B cell (primary cell): Measurements from ENCODE around the gene KRTAP20-4. TPM values are rescaled to one million over a fixed set of nuclear protein-coding genes. Genes with fewer than 3 reads are reported as not detected.

Source experiments
- ATAC-seq: fragments of 200-7000 bp; cut with Tn5 transposase; one replicate; pipeline ENCODE4 v1.10.0; 2021; ENCODE audit warnings: low read depth, mild to moderate bottlenecking, moderate number of reproducible peaks, moderate library complexity
- CTCF ChIA-PET: fragments of 350-600 bp; sonication (Branson Sonifier 250); formaldehyde crosslinking; loops from one replicate; lab custom pipeline; 2021; ENCODE audit warnings: antibody characterized with exemption, inconsistent platforms; lab: Charles Lee
- POLR2A ChIA-PET: fragments of 350-600 bp; sonication (Branson Sonifier 250); formaldehyde crosslinking; loops from one replicate; lab custom pipeline; 2021; ENCODE audit warnings: antibody characterized with exemption; lab: Charles Lee
- DNase-seq: peaks from one replicate; pipeline ENCODE4 v3.0.0; 2013
- H2AFZ ChIP-seq: 2 replicates; pipeline ENCODE4 v1.6.1; 2012; ENCODE audit warnings: mild to moderate bottlenecking, low read depth, low read length; ENCODE audit not compliant: insufficient read depth, poor library complexity, severe bottlenecking
- H3K27ac ChIP-seq, 2 donors: 1 replicate in 1 of 2; 2 replicates in 1 of 2; pipeline ENCODE4 v1.5.1; 2012 to 2013; ENCODE audit warnings: low read length in 2 of 2, mild to moderate bottlenecking in 2 of 2, moderate library complexity in 1 of 2
- H3K27me3 ChIP-seq, 4 experiments: fragments of 200-600 bp in 1 of 4; sonication (generic) in 1 of 4; replicated peaks in 1 of 4; 1 replicate in 2 of 4; 2 replicates in 2 of 4; pipeline versions ENCODE4 v1.6.1 to v1.7.0; 2013 to 2016; ENCODE audit warnings: low read length in 3 of 4, mild to moderate bottlenecking in 2 of 4, mixed read lengths in 1 of 4, moderate library complexity in 1 of 4; ENCODE audit not compliant: insufficient read depth in 4 of 4, control insufficient read depth in 3 of 4; ENCODE audit errors: control extremely low read depth in 1 of 4
- H3K36me3 ChIP-seq, 2 experiments: replicated peaks in 1 of 2; 1 replicate in 1 of 2; 2 replicates in 1 of 2; pipeline versions ENCODE4 v1.6.1 to v1.7.1; 2013; ENCODE audit warnings: low read length in 1 of 2; ENCODE audit not compliant: insufficient read depth in 2 of 2, control insufficient read depth in 1 of 2; ENCODE audit errors: control extremely low read depth in 1 of 2, extremely low read depth in 1 of 2
- H3K4me1 ChIP-seq, 2 donors: fragments of 200-600 bp in 1 of 2; sonication (generic) in 1 of 2; 1 replicate in 1 of 2; 2 replicates in 1 of 2; pipeline versions ENCODE4 v1.5.1 to v1.6.1; 2013 to 2017; ENCODE audit warnings: low read length in 2 of 2; ENCODE audit not compliant: control insufficient read depth in 2 of 2, insufficient read depth in 2 of 2
- H3K4me2 ChIP-seq: replicated peaks from 2 replicates; pipeline ENCODE3; 2012; ENCODE audit warnings: mild to moderate bottlenecking, low read depth, low read length; ENCODE audit not compliant: poor library complexity, severe bottlenecking
- H3K4me3 ChIP-seq, 5 experiments: fragments of 200-600 bp in 1 of 5; sonication (generic) in 1 of 5; 1 replicate in 3 of 5; 2 replicates in 2 of 5; pipeline versions ENCODE4 v1.5.1 to v1.7.0; 2011 to 2016; ENCODE audit warnings: low read length in 4 of 5, mild to moderate bottlenecking in 4 of 5, low read depth in 2 of 5, control low read depth in 1 of 5, moderate library complexity in 1 of 5; ENCODE audit not compliant: insufficient read depth in 1 of 5; ENCODE audit errors: control extremely low read depth in 1 of 5, extremely low read depth in 1 of 5
- H3K79me2 ChIP-seq: fragments of 200-600 bp; sonication (generic); one replicate; pipeline ENCODE4 v1.6.0; 2016; ENCODE audit warnings: low read length; ENCODE audit not compliant: control insufficient read depth, insufficient read depth
- H3K9ac ChIP-seq: fragments of 200-600 bp; sonication (generic); 2 replicates; pipeline ENCODE4 v1.6.1; 2017; ENCODE audit warnings: mild to moderate bottlenecking, low read length, moderate library complexity
- H3K9me3 ChIP-seq, 3 donors: one replicate each; pipeline versions ENCODE4 v1.6.1 to v1.7.1; 2013; ENCODE audit warnings: low read length in 2 of 3; ENCODE audit not compliant: control insufficient read depth in 2 of 3, insufficient read depth in 1 of 3; ENCODE audit errors: control extremely low read depth in 1 of 3
- H4K20me1 ChIP-seq: 2 replicates; pipeline ENCODE4 v1.6.0; 2012; ENCODE audit warnings: mild to moderate bottlenecking, low read length; ENCODE audit not compliant: insufficient read depth, control insufficient read depth, poor library complexity, severe bottlenecking
- H3K27ac Mint-ChIP-seq: one replicate; pipeline ENCODE4 v1.8.0; 2021; ENCODE audit warnings: mixed read lengths
- H3K27me3 Mint-ChIP-seq: one replicate; pipeline ENCODE4 v1.8.0; 2021; ENCODE audit warnings: mixed read lengths
- H3K4me1 Mint-ChIP-seq: one replicate; pipeline ENCODE4 v1.8.0; 2021; ENCODE audit warnings: mixed read lengths
- H3K4me3 Mint-ChIP-seq: one replicate; pipeline ENCODE4 v1.8.0; 2021; ENCODE audit warnings: mixed read lengths
- H3K9me3 Mint-ChIP-seq: one replicate; pipeline ENCODE4 v1.8.0; 2022; ENCODE audit warnings: mixed read lengths; ENCODE audit not compliant: insufficient read depth
- CTCF ChIP-seq: fragments of 200-600 bp; IDR thresholded peaks from one replicate; pipeline ENCODE4 v1.8.0; 2022; ENCODE audit warnings: antibody characterized with exemption, mild to moderate bottlenecking
- EZH2 ChIP-seq: IDR thresholded peaks from 2 replicates; pipeline ENCODE4 v1.6.1; 2012; ENCODE audit warnings: borderline replicate concordance, low read depth, mild to moderate bottlenecking, moderate library complexity, low read length; ENCODE audit not compliant: insufficient read depth, poor library complexity, severe bottlenecking
- WGBS: methylation state at CpG from one replicate; pipeline ENCODE4 v1.1.5; 2013; ENCODE audit warnings: missing lambda C conversion rate; ENCODE audit not compliant: insufficient coverage; 5-methylcytosine and 5-hydroxymethylcytosine counted together
- intact Hi-C: fragments of 100-400 bp; cut with micrococcal nuclease; formaldehyde crosslinking; loops from one replicate; pipeline ENCODE4 v1.10.0; 2022
- polyA plus RNA-seq: library from polyadenylated mRNA; depleted of rRNA; stranded (reverse); fragments of >200 nt; gene quantifications from 2 replicates; pipeline ENCODE4 v1.2.3, GENCODE V29; 2012
- total RNA-seq, 2 donors: library from RNA; stranded (reverse); fragments of 120-200 nt in 1 of 2; gene quantifications; 1 replicate in 1 of 2; 2 replicates in 1 of 2; pipeline versions ENCODE4 v1.2.3 to v1.2.4, GENCODE V29; 2013 to 2022

KRTAP20-4 gene
- total and polyA plus RNA-seq, 2 donors (not counting 1 experiment from before 2014, with no cell fraction given), result not detected

DNA sequence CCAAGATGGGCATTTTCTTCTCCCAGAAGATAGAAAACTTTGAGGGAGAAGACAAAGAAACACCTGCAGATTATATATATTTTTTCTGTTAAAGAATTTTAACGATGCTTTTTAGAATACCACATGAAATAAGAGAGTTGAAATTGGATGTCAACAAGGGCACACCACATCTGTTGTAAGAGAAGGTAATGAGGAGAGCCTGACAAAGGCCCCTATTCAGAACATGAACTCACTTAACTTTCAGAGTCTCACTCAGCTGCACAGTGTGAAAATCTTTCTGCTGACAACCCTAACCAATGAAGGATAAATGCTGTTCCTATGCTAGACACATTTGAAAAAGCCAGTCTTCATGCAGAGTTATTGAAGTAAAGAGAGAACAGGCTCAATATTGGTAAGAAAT is 37.6 kb upstream of the KRTAP20-4 start:
- WGBS, result no CpG with 5 or more reads among the region's 1 CpG
- Mint-ChIP-seq H3K27me3 (no peaks in the 10 kb centered on the region), H3K4me3 (no peak overlapping the region), H3K4me1 (no peaks in the 10 kb centered on the region), H3K27ac (no peak overlapping the region), H3K9me3 (peaks cover 3% of the 10 kb centered on the region)
- Histone ChIP-seq H2AFZ (no peak overlapping the region), H3K9ac (no peak overlapping the region), H3K4me2 (no peak overlapping the region), H3K79me2 (no peaks in the 10 kb centered on the region), H3K4me3 (no peak overlapping the region), H3K9me3 (no peaks in the 10 kb centered on the region), H3K36me3 (no peaks in the 10 kb centered on the region), H3K27me3 (no peaks in the 10 kb centered on the region), H3K4me1 (no peaks in the 10 kb centered on the region), H4K20me1 (no peaks in the 10 kb centered on the region), H3K27ac (no peak overlapping the region)
- intact Hi-C loops, result no loop called here
- ATAC-seq (no peak), DNase-seq (no peak)
- ChIA-PET CTCF (no interaction called here), POLR2A (no interaction called here)
- TF ChIP-seq CTCF (no peak), EZH2 (no peak)

DNA sequence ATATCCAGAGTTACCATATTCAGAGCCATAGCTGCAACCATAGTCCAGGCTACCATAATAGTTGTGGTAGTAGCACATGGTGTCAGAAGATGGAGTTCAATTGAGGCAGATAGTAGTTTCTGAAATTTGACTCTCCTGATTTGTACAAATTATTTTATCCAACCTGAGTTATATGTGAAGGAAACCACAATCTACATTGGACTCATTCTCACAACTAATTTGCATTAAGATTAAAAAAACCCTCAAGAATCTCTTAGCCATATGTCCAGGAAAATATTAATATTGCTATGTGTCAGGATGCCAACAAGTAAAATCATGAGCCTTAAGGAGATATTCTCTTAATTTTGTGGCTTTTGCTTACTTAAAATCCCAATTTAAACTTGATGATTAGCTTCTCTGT is 30.1 kb upstream of the KRTAP20-4 start, which contains the start of gene KRTAP22-2:
TSS of gene KRTAP22-2 (minus strand) at position 101 of the 400 bp plus-strand sequence.
- POLR2A ChIA-PET, result no interaction called here
- no peak for ATAC-seq
- Histone ChIP-seq H3K27ac (no peak within 1 kb of the TSS), H2AFZ (no peak within 1 kb of the TSS), H3K4me1 (no peaks in the 10 kb centered on the region), H3K9me3 (peaks cover 0 to 4% (median 3%) of the 10 kb centered on the region in 3 donors), H3K4me3 (no peak within 1 kb of the TSS), H3K27me3 (no peaks in the 10 kb centered on the region), H3K36me3 (no peaks in the 10 kb centered on the region), H3K79me2 (no peaks in the 10 kb centered on the region), H4K20me1 (no peaks in the 10 kb centered on the region), H3K4me2 (no peak within 1 kb of the TSS), H3K9ac (no peak within 1 kb of the TSS)
- no peaks in the 10 kb centered on the region for H3K27me3 Mint-ChIP-seq
- CTCF ChIA-PET, result no interaction called here
- H3K27ac Mint-ChIP-seq, result no peak within 1 kb of the TSS
- H3K9me3 Mint-ChIP-seq, result peaks cover 3% of the 10 kb centered on the region
- intact Hi-C loops, result no loop called here
- TF ChIP-seq CTCF (no peak), EZH2 (no peak)
- H3K4me1 Mint-ChIP-seq, result no peaks in the 10 kb centered on the region
- no peak within 1 kb of the TSS for H3K4me3 Mint-ChIP-seq
- no peak for DNase-seq
